ENCODE results near the gene GALNT15.

The GALNT15 gene

GRCh38 chr3:16173283-16174025, 1.0 kb upstream of the GALNT15 start:
- DNase-seq = no peak
- Histone ChIP-seq H3K27me3 (ENCODE audit: insufficient read depth, low read length) (no peaks in the 10 kb centered on the region), H2AFZ (ENCODE audit: insufficient read depth, low read length, poor library complexity) (no peak overlapping the region), H2BK120ac (ENCODE audit: insufficient read depth, low read length, poor library complexity) (no peak overlapping the region), H3K18ac (ENCODE audit: low read length) (no peak overlapping the region), H3K27ac (ENCODE audit: low read depth, low read length) (no peak overlapping the region), H4K8ac (ENCODE audit: low read depth, low read length) (no peak overlapping the region), H3K4ac (ENCODE audit: low read depth, low read length) (no peak overlapping the region), H2BK5ac (ENCODE audit: low read depth, low read length, poor library complexity) (no peak overlapping the region), H4K12ac (ENCODE audit: low read depth, low read length) (no peak overlapping the region), H3K14ac (ENCODE audit: low read length) (no peak overlapping the region), H3K4me1 (ENCODE audit: control insufficient read depth in 1 of 2, insufficient read depth in 2 of 2, low read length in 2 of 2) (peaks cover 0 to 6% of the 10 kb centered on the region in 2 experiments), H4K91ac (ENCODE audit: low read depth, low read length) (no peak overlapping the region), H3K23ac (ENCODE audit: low read length) (no peak overlapping the region), H3K79me1 (ENCODE audit: low read length) (no peaks in the 10 kb centered on the region), H3K9me3 (ENCODE audit: insufficient read depth, low read depth, low read length) (peaks cover 2% of the 10 kb centered on the region), H3K9ac (ENCODE audit: low read length) (no peak overlapping the region), H2BK12ac (ENCODE audit: low read length) (no peak overlapping the region), H3K4me3 (ENCODE audit: low read depth, low read length) (no peak overlapping the region), H3K4me2 (ENCODE audit: low read length) (no peak overlapping the region), H3K79me2 (ENCODE audit: control insufficient read depth, insufficient read depth, low read length, poor library complexity) (no peaks in the 10 kb centered on the region), H2AK5ac (ENCODE audit: low read length) (no peak overlapping the region), H3K36me3 (ENCODE audit: control insufficient read depth in 1 of 2, insufficient read depth in 2 of 2, low read length in 2 of 2) (no peaks in the 10 kb centered on the region)
- no CpG with 5 or more reads among the region's 5 CpGs for WGBS (ENCODE audit: extremely low coverage, insufficient coverage, insufficient read length)

- Histone ChIP-seq H3K36me3 (ENCODE audit: control insufficient read depth in 1 of 2, insufficient read depth in 2 of 2, low read length in 2 of 2) (no peaks in the 10 kb centered on the region), H3K9ac (ENCODE audit: low read length) (no peak overlapping the region), H3K79me2 (ENCODE audit: control insufficient read depth, insufficient read depth, low read length, poor library complexity) (no peaks in the 10 kb centered on the region), H3K79me1 (ENCODE audit: low read length) (no peaks in the 10 kb centered on the region), H2BK120ac (ENCODE audit: insufficient read depth, low read length, poor library complexity) (no peak overlapping the region), H3K4me3 (ENCODE audit: low read depth, low read length) (no peak overlapping the region), H3K4me2 (ENCODE audit: low read length) (no peak overlapping the region), H2AFZ (ENCODE audit: insufficient read depth, low read length, poor library complexity) (no peak overlapping the region), H2BK12ac (ENCODE audit: low read length) (no peak overlapping the region), H3K18ac (ENCODE audit: low read length) (no peak overlapping the region), H4K12ac (ENCODE audit: low read depth, low read length) (no peak overlapping the region), H2AK5ac (ENCODE audit: low read length) (no peak overlapping the region), H3K4me1 (ENCODE audit: control insufficient read depth in 1 of 2, insufficient read depth in 2 of 2, low read length in 2 of 2) (peaks cover 0 to 6% of the 10 kb centered on the region in 2 experiments), H3K27ac (ENCODE audit: low read depth, low read length) (no peak overlapping the region), H3K4ac (ENCODE audit: low read depth, low read length) (no peak overlapping the region), H3K23ac (ENCODE audit: low read length) (no peak overlapping the region), H2BK5ac (ENCODE audit: low read depth, low read length, poor library complexity) (no peak overlapping the region), H4K91ac (ENCODE audit: low read depth, low read length) (no peak overlapping the region), H3K14ac (ENCODE audit: low read length) (no peak overlapping the region), H3K27me3 (ENCODE audit: insufficient read depth, low read length) (no peaks in the 10 kb centered on the region), H3K9me3 (ENCODE audit: insufficient read depth, low read depth, low read length) (peaks cover 2% of the 10 kb centered on the region), H4K8ac (ENCODE audit: low read depth, low read length) (no peak overlapping the region)
- DNase-seq = no peak
- no CpG with 5 or more reads among the region's 1 CpG for WGBS (ENCODE audit: extremely low coverage, insufficient coverage, insufficient read length)
Measured at GRCh38 chr3:16174026-16174355, 489 bp upstream of the GALNT15 start.

- Histone ChIP-seq H3K9ac (ENCODE audit: low read length) (no peak overlapping the region), H3K36me3 (ENCODE audit: control insufficient read depth in 1 of 2, insufficient read depth in 2 of 2, low read length in 2 of 2) (no peaks in the 10 kb centered on the region), H3K79me2 (ENCODE audit: control insufficient read depth, insufficient read depth, low read length, poor library complexity) (no peaks in the 10 kb centered on the region), H2BK5ac (ENCODE audit: low read depth, low read length, poor library complexity) (no peak overlapping the region), H3K4me3 (ENCODE audit: low read depth, low read length) (no peak overlapping the region), H3K4ac (ENCODE audit: low read depth, low read length) (no peak overlapping the region), H3K27ac (ENCODE audit: low read depth, low read length) (no peak overlapping the region), H3K4me1 (ENCODE audit: control insufficient read depth in 1 of 2, insufficient read depth in 2 of 2, low read length in 2 of 2) (peaks cover 0 to 6% of the 10 kb centered on the region in 2 experiments), H2BK120ac (ENCODE audit: insufficient read depth, low read length, poor library complexity) (no peak overlapping the region), H3K79me1 (ENCODE audit: low read length) (no peaks in the 10 kb centered on the region), H2AK5ac (ENCODE audit: low read length) (no peak overlapping the region), H3K9me3 (ENCODE audit: insufficient read depth, low read depth, low read length) (peaks cover 2% of the 10 kb centered on the region), H3K18ac (ENCODE audit: low read length) (no peak overlapping the region), H4K8ac (ENCODE audit: low read depth, low read length) (no peak overlapping the region), H3K4me2 (ENCODE audit: low read length) (no peak overlapping the region), H2BK12ac (ENCODE audit: low read length) (no peak overlapping the region), H3K23ac (ENCODE audit: low read length) (no peak overlapping the region), H3K14ac (ENCODE audit: low read length) (no peak overlapping the region), H2AFZ (ENCODE audit: insufficient read depth, low read length, poor library complexity) (no peak overlapping the region), H4K12ac (ENCODE audit: low read depth, low read length) (no peak overlapping the region), H3K27me3 (ENCODE audit: insufficient read depth, low read length) (no peaks in the 10 kb centered on the region), H4K91ac (ENCODE audit: low read depth, low read length) (no peak overlapping the region)
- no CpG with 5 or more reads among the region's 19 CpGs for WGBS (ENCODE audit: extremely low coverage, insufficient coverage, insufficient read length)
- no peak for DNase-seq
Measured at GRCh38 chr3:16174976-16175901, 759 bp downstream of the GALNT15 start.

GRCh38 chr3:16176391-16177030, 2.0 kb downstream of the GALNT15 start:
- DNase-seq = no peak
- Histone ChIP-seq H2BK5ac (ENCODE audit: low read depth, low read length, poor library complexity) (no peak overlapping the region), H3K4me3 (ENCODE audit: low read depth, low read length) (peak overlapping the region; percentile 46), H3K36me3 (ENCODE audit: control insufficient read depth in 1 of 2, insufficient read depth in 2 of 2, low read length in 2 of 2) (no peaks in the 10 kb centered on the region), H3K23ac (ENCODE audit: low read length) (no peak overlapping the region), H2BK12ac (ENCODE audit: low read length) (no peak overlapping the region), H3K9me3 (ENCODE audit: insufficient read depth, low read depth, low read length) (peaks cover 2% of the 10 kb centered on the region), H3K4me1 (ENCODE audit: control insufficient read depth in 1 of 2, insufficient read depth in 2 of 2, low read length in 2 of 2) (peaks cover 0 to 6% of the 10 kb centered on the region in 2 experiments), H4K91ac (ENCODE audit: low read depth, low read length) (no peak overlapping the region), H4K8ac (ENCODE audit: low read depth, low read length) (no peak overlapping the region), H3K14ac (ENCODE audit: low read length) (no peak overlapping the region), H2AK5ac (ENCODE audit: low read length) (no peak overlapping the region), H2BK120ac (ENCODE audit: insufficient read depth, low read length, poor library complexity) (no peak overlapping the region), H3K27ac (ENCODE audit: low read depth, low read length) (no peak overlapping the region), H3K79me2 (ENCODE audit: control insufficient read depth, insufficient read depth, low read length, poor library complexity) (no peaks in the 10 kb centered on the region), H3K27me3 (ENCODE audit: insufficient read depth, low read length) (no peaks in the 10 kb centered on the region), H3K79me1 (ENCODE audit: low read length) (no peaks in the 10 kb centered on the region), H3K18ac (ENCODE audit: low read length) (no peak overlapping the region), H3K4me2 (ENCODE audit: low read length) (no peak overlapping the region), H4K12ac (ENCODE audit: low read depth, low read length) (no peak overlapping the region), H2AFZ (ENCODE audit: insufficient read depth, low read length, poor library complexity) (no peak overlapping the region), H3K9ac (ENCODE audit: low read length) (no peak overlapping the region), H3K4ac (ENCODE audit: low read depth, low read length) (no peak overlapping the region)
- 100% methylated on average over 1 of the region's 6 CpGs for WGBS (ENCODE audit: extremely low coverage, insufficient coverage, insufficient read length)

Measured in trophoblast cell (in vitro differentiated cells and primary cell).